Neural cell (in vitro differentiated cells): ENCODE results near the gene CDCP2. TPM values are rescaled to one million over a fixed set of nuclear protein-coding genes. Genes with fewer than 3 reads are reported as not detected.

Source experiments
- H2AFZ ChIP-seq: fragments of 200-600, 300-800 bp; sonication (generic), shearing (Covaris generic); 2 replicates; pipeline ENCODE4 v1.6.0; 2014; ENCODE audit warnings: low read depth, mild to moderate bottlenecking, antibody characterized with exemption, low read length, moderate library complexity
- H3F3A ChIP-seq: fragments of 200-600 bp; shearing (Covaris generic); 2 replicates; pipeline ENCODE4 v1.6.1; 2016; ENCODE audit warnings: mild to moderate bottlenecking, moderate library complexity, mixed read lengths, antibody characterized with exemption, low read length; ENCODE audit not compliant: insufficient read depth, poor library complexity, severe bottlenecking
- H3K27ac ChIP-seq: fragments of 200-600, 300-800 bp; sonication (generic), shearing (Covaris generic); 2 replicates; pipeline ENCODE4 v1.5.1; 2014; ENCODE audit warnings: mild to moderate bottlenecking, low read length, moderate library complexity
- H3K27me3 ChIP-seq: fragments of 300-800, 200-600 bp; sonication (generic), shearing (Covaris generic); 2 replicates; pipeline ENCODE4 v1.6.0; 2014; ENCODE audit warnings: mild to moderate bottlenecking, low read depth, low read length, moderate library complexity; ENCODE audit not compliant: insufficient read depth
- H3K36me3 ChIP-seq: fragments of 300-800, 200-600 bp; sonication (generic), shearing (Covaris generic); 2 replicates; pipeline ENCODE4 v1.5.1; 2014; ENCODE audit warnings: mild to moderate bottlenecking, antibody characterized with exemption, low read length, moderate library complexity; ENCODE audit not compliant: insufficient read depth
- H3K4me2 ChIP-seq: fragments of 300-800, 200-600 bp; sonication (generic), shearing (Covaris generic); 2 replicates; pipeline ENCODE4 v1.6.0; 2014; ENCODE audit warnings: mild to moderate bottlenecking, low read length
- H3K4me3 ChIP-seq: fragments of 300-800, 200-600 bp; sonication (generic), shearing (Covaris generic); 2 replicates; pipeline ENCODE4 v1.5.1; 2014; ENCODE audit warnings: mild to moderate bottlenecking, low read length, moderate library complexity
- H3K79me2 ChIP-seq: fragments of 200-600 bp; shearing (Covaris generic); replicated peaks from 2 replicates; pipeline ENCODE4 v1.6.0; 2014; ENCODE audit warnings: mild to moderate bottlenecking, low read length, moderate library complexity; ENCODE audit not compliant: insufficient read depth
- H3K9ac ChIP-seq: fragments of 300-800, 200-600 bp; sonication (generic), shearing (Covaris generic); 2 replicates; pipeline ENCODE4 v1.6.1; 2016; ENCODE audit warnings: mild to moderate bottlenecking, low read length, mixed read lengths
- H3K9me2 ChIP-seq: fragments of 200-600 bp; shearing (Covaris generic); 2 replicates; pipeline ENCODE4 v1.6.1; 2016; ENCODE audit warnings: mild to moderate bottlenecking, low read length, mixed read lengths; ENCODE audit not compliant: insufficient read depth
- H3K9me3 ChIP-seq: fragments of 200-600, 300-800 bp; sonication (generic), shearing (Covaris generic); 2 replicates; pipeline ENCODE4 v1.6.1; 2016; ENCODE audit warnings: mild to moderate bottlenecking, mixed run types, low read length, moderate library complexity, mixed read lengths
- H4K20me1 ChIP-seq: fragments of 200-600 bp; shearing (Covaris generic); 2 replicates; pipeline ENCODE4 v1.6.1; 2016; ENCODE audit warnings: mild to moderate bottlenecking, mixed run types; ENCODE audit not compliant: insufficient read depth
- EP300 ChIP-seq: fragments of 450-650 bp; conservative IDR thresholded peaks from 2 replicates; pipeline ENCODE4 v1.6.1; 2014; ENCODE audit warnings: antibody characterized with exemption, mild to moderate bottlenecking, moderate library complexity; ENCODE audit not compliant: poor library complexity, severe bottlenecking
- EZH2 ChIP-seq: fragments of 200-600, 300-800 bp; shearing (Covaris generic), sonication (generic); IDR thresholded peaks from 2 replicates; pipeline ENCODE4 v1.6.1; 2014; ENCODE audit warnings: antibody characterized with exemption, low read length, borderline replicate concordance, mild to moderate bottlenecking; ENCODE audit not compliant: insufficient read depth, poor library complexity, severe bottlenecking
- MXI1 ChIP-seq: fragments of 450-650 bp; conservative IDR thresholded peaks from 2 replicates; pipeline ENCODE4 v1.6.1; 2014; ENCODE audit warnings: antibody characterized with exemption, mild to moderate bottlenecking; ENCODE audit not compliant: poor library complexity, severe bottlenecking
- POLR2AphosphoS5 ChIP-seq: IDR thresholded peaks from 2 replicates; pipeline ENCODE4 v1.6.1; 2012
- RAD21 ChIP-seq: fragments of 450-650 bp; conservative IDR thresholded peaks from 2 replicates; pipeline ENCODE4 v1.6.1; 2014; ENCODE audit warnings: antibody characterized with exemption, mild to moderate bottlenecking, moderate library complexity
- SMC3 ChIP-seq: fragments of 450-650 bp; conservative IDR thresholded peaks from 2 replicates; pipeline ENCODE4 v1.6.1; 2014; ENCODE audit warnings: antibody characterized with exemption, mild to moderate bottlenecking, moderate library complexity; ENCODE audit not compliant: poor library complexity
- TAF1 ChIP-seq: IDR thresholded peaks from 2 replicates; pipeline ENCODE4 v1.6.1; 2012; ENCODE audit warnings: low read depth
- polyA plus RNA-seq: library from polyadenylated mRNA; depleted of rRNA; stranded (reverse); fragments of >200 nt; gene quantifications from 2 replicates; pipeline ENCODE4 v1.2.3, GENCODE V29; 2014
- TF ChIP-seq, protein P1 (sequence below): fragments of 450-650 bp; IDR thresholded peaks from 2 replicates; pipeline ENCODE4 v1.5.1; 2014; ENCODE audit warnings: antibody characterized with exemption, mild to moderate bottlenecking, moderate library complexity; ENCODE audit not compliant: poor library complexity, severe bottlenecking
- TF ChIP-seq, protein P2 (sequence below): IDR thresholded peaks from 2 replicates; pipeline ENCODE4 v1.6.1; 2012; ENCODE audit warnings: borderline replicate concordance

The CDCP2 gene
- polyA plus RNA-seq, 1 donor from 2014 or later: not detected

DNA sequence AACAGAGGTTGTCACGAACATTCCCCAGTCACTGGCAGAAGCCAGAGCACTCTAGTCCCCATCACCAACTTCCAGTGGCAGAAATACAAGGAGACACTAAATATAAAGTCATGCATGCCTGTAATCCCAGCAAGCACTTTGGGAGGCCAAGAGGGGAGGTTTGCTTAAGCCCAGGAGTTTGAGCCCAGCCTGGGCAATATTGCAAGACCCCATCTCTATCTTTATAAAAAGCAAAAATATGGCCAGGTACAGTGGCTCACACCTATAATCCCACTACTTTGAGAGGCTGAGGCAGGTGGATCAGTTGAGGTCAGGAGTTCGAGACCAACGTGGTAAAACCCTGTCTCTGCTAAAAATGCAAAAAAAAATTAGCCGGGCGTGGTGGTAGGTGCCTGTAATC, 40.7 kb upstream of the CDCP2 start:
- Histone ChIP-seq H3F3A (no peaks in the 10 kb centered on the region), H3K27ac (no peak overlapping the region), H2AFZ (no peak overlapping the region), H3K4me2 (no peak overlapping the region), H3K27me3 (no peaks in the 10 kb centered on the region), H3K9me3 (no peaks in the 10 kb centered on the region), H3K4me3 (no peak overlapping the region), H3K9ac (no peak overlapping the region), H3K9me2 (no peaks in the 10 kb centered on the region), H3K79me2 (no peaks in the 10 kb centered on the region), H3K36me3 (no peaks in the 10 kb centered on the region), H4K20me1 (no peaks in the 10 kb centered on the region)
- TF ChIP-seq, protein P1, sequence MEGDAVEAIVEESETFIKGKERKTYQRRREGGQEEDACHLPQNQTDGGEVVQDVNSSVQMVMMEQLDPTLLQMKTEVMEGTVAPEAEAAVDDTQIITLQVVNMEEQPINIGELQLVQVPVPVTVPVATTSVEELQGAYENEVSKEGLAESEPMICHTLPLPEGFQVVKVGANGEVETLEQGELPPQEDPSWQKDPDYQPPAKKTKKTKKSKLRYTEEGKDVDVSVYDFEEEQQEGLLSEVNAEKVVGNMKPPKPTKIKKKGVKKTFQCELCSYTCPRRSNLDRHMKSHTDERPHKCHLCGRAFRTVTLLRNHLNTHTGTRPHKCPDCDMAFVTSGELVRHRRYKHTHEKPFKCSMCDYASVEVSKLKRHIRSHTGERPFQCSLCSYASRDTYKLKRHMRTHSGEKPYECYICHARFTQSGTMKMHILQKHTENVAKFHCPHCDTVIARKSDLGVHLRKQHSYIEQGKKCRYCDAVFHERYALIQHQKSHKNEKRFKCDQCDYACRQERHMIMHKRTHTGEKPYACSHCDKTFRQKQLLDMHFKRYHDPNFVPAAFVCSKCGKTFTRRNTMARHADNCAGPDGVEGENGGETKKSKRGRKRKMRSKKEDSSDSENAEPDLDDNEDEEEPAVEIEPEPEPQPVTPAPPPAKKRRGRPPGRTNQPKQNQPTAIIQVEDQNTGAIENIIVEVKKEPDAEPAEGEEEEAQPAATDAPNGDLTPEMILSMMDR: no peak
- TF ChIP-seq MXI1 (no peak), TAF1 (no peak), EZH2 (no peak), SMC3 (no peak), POLR2AphosphoS5 (no peak), EP300 (no peak), RAD21 (no peak)
- TF ChIP-seq, protein P2, sequence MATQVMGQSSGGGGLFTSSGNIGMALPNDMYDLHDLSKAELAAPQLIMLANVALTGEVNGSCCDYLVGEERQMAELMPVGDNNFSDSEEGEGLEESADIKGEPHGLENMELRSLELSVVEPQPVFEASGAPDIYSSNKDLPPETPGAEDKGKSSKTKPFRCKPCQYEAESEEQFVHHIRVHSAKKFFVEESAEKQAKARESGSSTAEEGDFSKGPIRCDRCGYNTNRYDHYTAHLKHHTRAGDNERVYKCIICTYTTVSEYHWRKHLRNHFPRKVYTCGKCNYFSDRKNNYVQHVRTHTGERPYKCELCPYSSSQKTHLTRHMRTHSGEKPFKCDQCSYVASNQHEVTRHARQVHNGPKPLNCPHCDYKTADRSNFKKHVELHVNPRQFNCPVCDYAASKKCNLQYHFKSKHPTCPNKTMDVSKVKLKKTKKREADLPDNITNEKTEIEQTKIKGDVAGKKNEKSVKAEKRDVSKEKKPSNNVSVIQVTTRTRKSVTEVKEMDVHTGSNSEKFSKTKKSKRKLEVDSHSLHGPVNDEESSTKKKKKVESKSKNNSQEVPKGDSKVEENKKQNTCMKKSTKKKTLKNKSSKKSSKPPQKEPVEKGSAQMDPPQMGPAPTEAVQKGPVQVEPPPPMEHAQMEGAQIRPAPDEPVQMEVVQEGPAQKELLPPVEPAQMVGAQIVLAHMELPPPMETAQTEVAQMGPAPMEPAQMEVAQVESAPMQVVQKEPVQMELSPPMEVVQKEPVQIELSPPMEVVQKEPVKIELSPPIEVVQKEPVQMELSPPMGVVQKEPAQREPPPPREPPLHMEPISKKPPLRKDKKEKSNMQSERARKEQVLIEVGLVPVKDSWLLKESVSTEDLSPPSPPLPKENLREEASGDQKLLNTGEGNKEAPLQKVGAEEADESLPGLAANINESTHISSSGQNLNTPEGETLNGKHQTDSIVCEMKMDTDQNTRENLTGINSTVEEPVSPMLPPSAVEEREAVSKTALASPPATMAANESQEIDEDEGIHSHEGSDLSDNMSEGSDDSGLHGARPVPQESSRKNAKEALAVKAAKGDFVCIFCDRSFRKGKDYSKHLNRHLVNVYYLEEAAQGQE: no peak

DNA sequence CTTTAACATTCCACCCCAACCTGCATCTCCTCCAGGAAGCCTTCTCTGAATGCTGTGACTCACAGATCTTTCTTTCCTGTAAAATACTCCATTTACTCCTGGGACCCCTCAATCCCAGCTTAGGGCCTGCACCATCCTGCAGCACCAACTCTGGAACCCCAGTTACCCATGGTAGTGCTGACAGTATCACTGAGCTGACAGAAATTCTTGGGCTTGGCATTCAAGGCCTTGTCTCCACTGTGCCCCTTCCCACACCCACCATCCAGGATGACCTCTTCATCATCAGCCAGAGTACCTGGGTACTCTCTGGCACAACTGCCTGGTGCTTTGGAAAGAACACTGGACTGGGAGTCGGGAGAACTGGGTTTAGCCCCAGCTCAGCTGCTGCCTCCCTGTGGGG, 38.7 kb upstream of the CDCP2 start:
- Histone ChIP-seq H3K36me3 (no peaks in the 10 kb centered on the region), H3K9me2 (no peaks in the 10 kb centered on the region), H4K20me1 (no peaks in the 10 kb centered on the region), H3K9ac (no peak overlapping the region), H3F3A (no peaks in the 10 kb centered on the region), H3K4me3 (no peak overlapping the region), H3K27me3 (no peaks in the 10 kb centered on the region), H3K79me2 (no peaks in the 10 kb centered on the region), H3K9me3 (no peaks in the 10 kb centered on the region), H2AFZ (no peak overlapping the region), H3K4me2 (no peak overlapping the region), H3K27ac (no peak overlapping the region)
- no peak for TF ChIP-seq EP300
- TF ChIP-seq RAD21: no peak
- TF ChIP-seq MXI1: no peak
- TF ChIP-seq POLR2AphosphoS5: no peak
- TF ChIP-seq, protein P1: no peak
- TF ChIP-seq EZH2: no peak
- no peak for TF ChIP-seq SMC3
- no peak for TF ChIP-seq TAF1
- TF ChIP-seq, protein P2: no peak
